PFSK-1 (cell line): ENCODE data around the gene SMNDC1. TPM values are rescaled to one million over a fixed set of nuclear protein-coding genes. Genes with fewer than 3 reads are reported as not detected.

Source experiments
- FOXP2 ChIP-seq: optimal IDR thresholded peaks from 2 replicates; pipeline ENCODE3; 2011; ENCODE audit warnings: borderline replicate concordance, control low read depth, inconsistent platforms; ENCODE audit not compliant: insufficient read depth; ENCODE audit errors: extremely low read length, extremely low read depth
- POLR2AphosphoS5 ChIP-seq: IDR thresholded peaks from 2 replicates; pipeline ENCODE4 v1.6.1; 2012; ENCODE audit warnings: low read depth, mild to moderate bottlenecking, control low read depth, low read length, moderate library complexity
- REST ChIP-seq, 2 experiments: IDR thresholded peaks; 2 replicates each; pipeline versions ENCODE4 v1.6.1 to v1.8.0; 2011 to 2012; ENCODE audit warnings: low read depth in 2 of 2, low read length in 2 of 2, control low read depth in 1 of 2, inconsistent platforms in 1 of 2, mild to moderate bottlenecking in 1 of 2, moderate library complexity in 1 of 2; ENCODE audit not compliant: insufficient read depth in 1 of 2
- SIN3A ChIP-seq: IDR thresholded peaks from 2 replicates; pipeline ENCODE4 v1.6.1; 2012; ENCODE audit warnings: mild to moderate bottlenecking, low read length, moderate library complexity, borderline replicate concordance; ENCODE audit not compliant: insufficient read depth
- TAF1 ChIP-seq: IDR thresholded peaks from 2 replicates; pipeline ENCODE4 v1.6.1; 2012; ENCODE audit warnings: low read length, control low read depth, borderline replicate concordance; ENCODE audit not compliant: insufficient read depth
- polyA plus RNA-seq: library from polyadenylated mRNA; unstranded; fragments of >200 nt; gene quantifications from one replicate; pipeline ENCODE4 v1.2.1, GENCODE V29; 2012; ENCODE audit warnings: low read depth, missing spikeins; ENCODE audit not compliant: insufficient read length

SMNDC1 gene
- polyA plus RNA-seq: 31.0 TPM

- TF ChIP-seq POLR2AphosphoS5 (peak; percentile 71; the same call in 1 of the 2 replicates), FOXP2 (peak; percentile 54), REST (IDR thresholded peaks at IDR 0.05; ENCODE audit: insufficient read depth in 1 of 2, low read depth in 2 of 2, low read length in 2 of 2) (no peak), TAF1 (peak; percentile 77; the same call in 1 of the 2 replicates), SIN3A (no peak; the same call in 1 of the 2 replicates)
Observed at GRCh38 chr10:110304780-110305421, at the start of gene SMNDC1. SMNDC1 (minus strand) TSS chr10:110304920; CDS start chr10:110303587, 1,333 bp downstream.

- no peak for TF ChIP-seq FOXP2
- TF ChIP-seq POLR2AphosphoS5: no peak
- TF ChIP-seq SIN3A: no peak
- no peak for TF ChIP-seq REST (IDR thresholded peaks at IDR 0.05; ENCODE audit: insufficient read depth in 1 of 2, low read depth in 2 of 2, low read length in 2 of 2)
- TF ChIP-seq TAF1: no peak
Observed at GRCh38 chr10:110354322-110354766, 49.6 kb upstream of the SMNDC1 start.

- TF ChIP-seq SIN3A (no peak), POLR2AphosphoS5 (no peak), FOXP2 (no peak), REST (IDR thresholded peaks at IDR 0.05; ENCODE audit: insufficient read depth in 1 of 2, low read depth in 2 of 2, low read length in 2 of 2) (no peak), TAF1 (no peak)
Observed at GRCh38 chr10:110353244-110354119, 48.8 kb upstream of the SMNDC1 start.

GRCh38 chr10:110352930-110353243, 48.2 kb upstream of the SMNDC1 start:
- TF ChIP-seq POLR2AphosphoS5: no peak
- TF ChIP-seq SIN3A: no peak
- no peak for TF ChIP-seq FOXP2
- no peak for TF ChIP-seq REST (IDR thresholded peaks at IDR 0.05; ENCODE audit: insufficient read depth in 1 of 2, low read depth in 2 of 2, low read length in 2 of 2)
- TF ChIP-seq TAF1: no peak
